K562 (cell line): ENCODE results near the gene MAPK13. TPM values are rescaled to one million over a fixed set of nuclear protein-coding genes. Genes with fewer than 3 reads are reported as not detected.
A peak's percentile ranks its signal among the peaks of the same experiment; 100 is the strongest.

Source experiments
- CBX1 ChIP-seq: sonication (generic); IDR thresholded peaks from 2 replicates; pipeline ENCODE4 v1.6.1; 2016; ENCODE audit warnings: antibody characterized with exemption, low read depth, mild to moderate bottlenecking
- CBX3 ChIP-seq, 2 experiments: IDR thresholded peaks; 1 replicate in 1 of 2; 2 replicates in 1 of 2; pipeline ENCODE4 v1.6.1; 2012; ENCODE audit warnings: inconsistent platforms in 2 of 2, low read length in 2 of 2, borderline replicate concordance in 1 of 2, control low read depth in 1 of 2
- DACH1 ChIP-seq: fragments of 450-650 bp; IDR thresholded peaks from 2 replicates; pipeline ENCODE4 v1.6.1; 2018; ENCODE audit not compliant: partially characterized antibody
- GTF2E2 ChIP-seq: fragments of 200-800 bp; sonication (Bioruptor generic); IDR thresholded peaks from 2 replicates; pipeline ENCODE4 v1.6.1; 2016; ENCODE audit warnings: missing genetic modification characterization, missing compliant biosample characterization
- NCOA1 ChIP-seq: fragments of 450-650 bp; IDR thresholded peaks from 2 replicates; pipeline ENCODE4 v1.6.1; 2016; ENCODE audit warnings: low read depth
- NELFE ChIP-seq: IDR thresholded peaks from 2 replicates; pipeline ENCODE4 v1.6.1; 2011; ENCODE audit warnings: mild to moderate bottlenecking; ENCODE audit not compliant: insufficient read depth, insufficient read length
- NR2C2 ChIP-seq, 2 experiments: fragments of 200-800 bp in 1 of 2; sonication (Bioruptor generic) in 1 of 2; sonication (generic) in 1 of 2; formaldehyde crosslinking in 1 of 2; IDR thresholded peaks; 2 replicates each; pipeline versions ENCODE4 v1.6.1 to v1.8.0; 2016 to 2022; ENCODE audit warnings: mild to moderate bottlenecking in 1 of 2, missing compliant biosample characterization in 1 of 2, missing genetic modification characterization in 1 of 2, missing genetic modification reagents in 1 of 2
- SMARCE1 ChIP-seq: fragments of 450-650 bp; IDR thresholded peaks from 2 replicates; pipeline ENCODE4 v1.7.1; 2016; ENCODE audit warnings: mild to moderate bottlenecking
- TAF1 ChIP-seq: IDR thresholded peaks from 2 replicates; pipeline ENCODE4 v1.6.1; 2011; ENCODE audit warnings: mild to moderate bottlenecking, low read length, moderate library complexity; ENCODE audit not compliant: insufficient read depth, control insufficient read depth, severe bottlenecking; ENCODE audit errors: extremely low read depth
- TBP ChIP-seq: optimal IDR thresholded peaks from 2 replicates; pipeline ENCODE3; 2011; ENCODE audit warnings: low read depth, low read length, improper control_type of control experiment
- polyA plus RNA-seq, 8 experiments: library from polyadenylated mRNA; depleted of rRNA in 4 of 8; stranded (reverse) in 5 of 8; unstranded in 3 of 8; fragments of >200 nt; fragmentation: Nextera tagmentation in 2 of 8; fragmentation: Illumina TruSeq in 1 of 8; extraction: Ambion mirVana in 2 of 8; extraction: Trizol in 1 of 8; gene quantifications; 2 replicates each; pipeline versions ENCODE4 v1.2.1 to v1.2.3, GENCODE V29; 2011 to 2014; ENCODE audit warnings: inconsistent platforms in 1 of 8, missing spikeins in 1 of 8
- total RNA-seq, 7 experiments: library from RNA; depleted of rRNA in 6 of 7; stranded (reverse); fragments of >200 nt in 6 of 7; fragmentation: Illumina TruSeq in 2 of 7; extraction: Trizol in 2 of 7; gene quantifications; 2 replicates each; pipeline versions ENCODE4 v1.2.1 to v1.2.3, GENCODE V29; 2011 to 2021; ENCODE audit warnings: low replicate concordance in 1 of 7
- TF ChIP-seq, protein P1 (sequence below), 2 experiments: fragments of 450-650 bp; IDR thresholded peaks; 2 replicates each; pipeline ENCODE4 v1.6.1; 2018; ENCODE audit warnings: mild to moderate bottlenecking in 2 of 2, low read depth in 1 of 2; ENCODE audit not compliant: partially characterized antibody in 2 of 2
- TF ChIP-seq, protein P2 (sequence below): fragments of 200-400 bp; formaldehyde crosslinking; IDR thresholded peaks from 2 replicates; pipeline ENCODE4 v1.6.1; 2017; ENCODE audit warnings: mild to moderate bottlenecking, low read depth, low read length, moderate library complexity
- TF ChIP-seq, protein P3 (sequence below), 2 experiments: fragments of 450-650 bp in 1 of 2; IDR thresholded peaks; 2 replicates each; pipeline ENCODE4 v1.6.1; 2011 to 2017; ENCODE audit warnings: low read depth in 2 of 2, antibody characterized with exemption in 1 of 2, borderline replicate concordance in 1 of 2, low read length in 1 of 2, mild to moderate bottlenecking in 1 of 2, mixed read lengths in 1 of 2; ENCODE audit not compliant: control insufficient read depth in 1 of 2
- TF ChIP-seq, protein P4 (sequence below), 2 experiments: fragments of 200-800 bp in 1 of 2; sonication (Bioruptor generic) in 1 of 2; sonication (generic) in 1 of 2; formaldehyde crosslinking in 1 of 2; IDR thresholded peaks in 1 of 2; conservative IDR thresholded peaks in 1 of 2; 2 replicates each; pipeline versions ENCODE4 v1.5.0 to v1.6.1; 2016 to 2020; ENCODE audit warnings: missing compliant biosample characterization in 1 of 2, missing genetic modification characterization in 1 of 2, missing genetic modification reagents in 1 of 2

MAPK13 gene
- total and polyA plus RNA-seq, 9 of the 15 experiments (the other 6 are each of a cell fraction or from before 2014, with no cell fraction given), result 0.03 to 2.3 (median 0.48) TPM; not detected in 1

DNA sequence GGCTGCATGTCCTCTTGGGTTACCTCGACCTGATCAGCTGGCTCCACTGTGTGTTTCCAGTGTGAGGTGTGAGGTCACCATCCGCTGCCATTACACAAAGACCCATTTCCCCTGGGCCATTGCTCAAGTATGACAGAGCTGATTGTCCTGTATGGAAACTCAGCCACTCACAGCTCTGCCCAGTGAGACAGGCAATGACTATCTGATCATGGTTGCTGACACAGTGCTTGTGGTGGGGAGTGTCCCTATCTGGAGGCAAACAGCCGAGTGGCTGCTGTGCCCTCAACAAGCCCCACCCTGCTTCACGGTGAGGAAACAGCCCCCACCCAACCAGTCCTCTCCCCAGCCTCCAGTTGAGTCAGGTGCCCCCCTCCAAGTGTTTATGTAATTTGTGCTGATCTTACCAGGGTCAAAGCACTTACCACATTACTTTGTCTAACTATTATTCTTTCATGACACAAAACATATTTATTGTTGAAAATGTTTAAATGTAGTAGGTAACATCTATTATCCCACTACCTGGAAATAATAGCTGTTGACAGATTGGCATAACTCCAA lies 11.7 kb upstream of the MAPK13 start (continued):
- TF ChIP-seq, protein P1, sequence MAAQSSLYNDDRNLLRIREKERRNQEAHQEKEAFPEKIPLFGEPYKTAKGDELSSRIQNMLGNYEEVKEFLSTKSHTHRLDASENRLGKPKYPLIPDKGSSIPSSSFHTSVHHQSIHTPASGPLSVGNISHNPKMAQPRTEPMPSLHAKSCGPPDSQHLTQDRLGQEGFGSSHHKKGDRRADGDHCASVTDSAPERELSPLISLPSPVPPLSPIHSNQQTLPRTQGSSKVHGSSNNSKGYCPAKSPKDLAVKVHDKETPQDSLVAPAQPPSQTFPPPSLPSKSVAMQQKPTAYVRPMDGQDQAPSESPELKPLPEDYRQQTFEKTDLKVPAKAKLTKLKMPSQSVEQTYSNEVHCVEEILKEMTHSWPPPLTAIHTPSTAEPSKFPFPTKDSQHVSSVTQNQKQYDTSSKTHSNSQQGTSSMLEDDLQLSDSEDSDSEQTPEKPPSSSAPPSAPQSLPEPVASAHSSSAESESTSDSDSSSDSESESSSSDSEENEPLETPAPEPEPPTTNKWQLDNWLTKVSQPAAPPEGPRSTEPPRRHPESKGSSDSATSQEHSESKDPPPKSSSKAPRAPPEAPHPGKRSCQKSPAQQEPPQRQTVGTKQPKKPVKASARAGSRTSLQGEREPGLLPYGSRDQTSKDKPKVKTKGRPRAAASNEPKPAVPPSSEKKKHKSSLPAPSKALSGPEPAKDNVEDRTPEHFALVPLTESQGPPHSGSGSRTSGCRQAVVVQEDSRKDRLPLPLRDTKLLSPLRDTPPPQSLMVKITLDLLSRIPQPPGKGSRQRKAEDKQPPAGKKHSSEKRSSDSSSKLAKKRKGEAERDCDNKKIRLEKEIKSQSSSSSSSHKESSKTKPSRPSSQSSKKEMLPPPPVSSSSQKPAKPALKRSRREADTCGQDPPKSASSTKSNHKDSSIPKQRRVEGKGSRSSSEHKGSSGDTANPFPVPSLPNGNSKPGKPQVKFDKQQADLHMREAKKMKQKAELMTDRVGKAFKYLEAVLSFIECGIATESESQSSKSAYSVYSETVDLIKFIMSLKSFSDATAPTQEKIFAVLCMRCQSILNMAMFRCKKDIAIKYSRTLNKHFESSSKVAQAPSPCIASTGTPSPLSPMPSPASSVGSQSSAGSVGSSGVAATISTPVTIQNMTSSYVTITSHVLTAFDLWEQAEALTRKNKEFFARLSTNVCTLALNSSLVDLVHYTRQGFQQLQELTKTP (IDR thresholded peaks at IDR 0.05; ENCODE audit: low read depth in 1 of 2, partially characterized antibody in 2 of 2), result peak in 1 of 2 experiments; percentile 65
- TF ChIP-seq GTF2E2 (tag) (0 out of 2 replicates have a peak, but pooled peaks have one; percentile 53), NR2C2 (CRISPR knock-in tag; IDR thresholded peaks at IDR 0.05) (peak; percentile 59; the same call in 1 of the 2 replicates), NR2C2 (tag; IDR thresholded peaks at IDR 0.05) (peak; percentile 86), TBP (peak; percentile 44), CBX1 (peak; percentile 52; the same call in 1 of the 2 replicates), NCOA1 (peak; percentile 95), TAF1 (peak; percentile 52), DACH1 (peak; percentile 95), CBX3 (IDR thresholded peaks at IDR 0.05; ENCODE audit: borderline replicate concordance in 1 of 2, low read length in 2 of 2) (peak in 1 of 2 experiments; percentile 91; a peak in 2 of 3 replicates), NELFE (no peak), SMARCE1 (peak; percentile 95)
- TF ChIP-seq, protein P2, sequence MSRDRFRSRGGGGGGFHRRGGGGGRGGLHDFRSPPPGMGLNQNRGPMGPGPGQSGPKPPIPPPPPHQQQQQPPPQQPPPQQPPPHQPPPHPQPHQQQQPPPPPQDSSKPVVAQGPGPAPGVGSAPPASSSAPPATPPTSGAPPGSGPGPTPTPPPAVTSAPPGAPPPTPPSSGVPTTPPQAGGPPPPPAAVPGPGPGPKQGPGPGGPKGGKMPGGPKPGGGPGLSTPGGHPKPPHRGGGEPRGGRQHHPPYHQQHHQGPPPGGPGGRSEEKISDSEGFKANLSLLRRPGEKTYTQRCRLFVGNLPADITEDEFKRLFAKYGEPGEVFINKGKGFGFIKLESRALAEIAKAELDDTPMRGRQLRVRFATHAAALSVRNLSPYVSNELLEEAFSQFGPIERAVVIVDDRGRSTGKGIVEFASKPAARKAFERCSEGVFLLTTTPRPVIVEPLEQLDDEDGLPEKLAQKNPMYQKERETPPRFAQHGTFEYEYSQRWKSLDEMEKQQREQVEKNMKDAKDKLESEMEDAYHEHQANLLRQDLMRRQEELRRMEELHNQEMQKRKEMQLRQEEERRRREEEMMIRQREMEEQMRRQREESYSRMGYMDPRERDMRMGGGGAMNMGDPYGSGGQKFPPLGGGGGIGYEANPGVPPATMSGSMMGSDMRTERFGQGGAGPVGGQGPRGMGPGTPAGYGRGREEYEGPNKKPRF, result no peak
- TF ChIP-seq, protein P3, sequence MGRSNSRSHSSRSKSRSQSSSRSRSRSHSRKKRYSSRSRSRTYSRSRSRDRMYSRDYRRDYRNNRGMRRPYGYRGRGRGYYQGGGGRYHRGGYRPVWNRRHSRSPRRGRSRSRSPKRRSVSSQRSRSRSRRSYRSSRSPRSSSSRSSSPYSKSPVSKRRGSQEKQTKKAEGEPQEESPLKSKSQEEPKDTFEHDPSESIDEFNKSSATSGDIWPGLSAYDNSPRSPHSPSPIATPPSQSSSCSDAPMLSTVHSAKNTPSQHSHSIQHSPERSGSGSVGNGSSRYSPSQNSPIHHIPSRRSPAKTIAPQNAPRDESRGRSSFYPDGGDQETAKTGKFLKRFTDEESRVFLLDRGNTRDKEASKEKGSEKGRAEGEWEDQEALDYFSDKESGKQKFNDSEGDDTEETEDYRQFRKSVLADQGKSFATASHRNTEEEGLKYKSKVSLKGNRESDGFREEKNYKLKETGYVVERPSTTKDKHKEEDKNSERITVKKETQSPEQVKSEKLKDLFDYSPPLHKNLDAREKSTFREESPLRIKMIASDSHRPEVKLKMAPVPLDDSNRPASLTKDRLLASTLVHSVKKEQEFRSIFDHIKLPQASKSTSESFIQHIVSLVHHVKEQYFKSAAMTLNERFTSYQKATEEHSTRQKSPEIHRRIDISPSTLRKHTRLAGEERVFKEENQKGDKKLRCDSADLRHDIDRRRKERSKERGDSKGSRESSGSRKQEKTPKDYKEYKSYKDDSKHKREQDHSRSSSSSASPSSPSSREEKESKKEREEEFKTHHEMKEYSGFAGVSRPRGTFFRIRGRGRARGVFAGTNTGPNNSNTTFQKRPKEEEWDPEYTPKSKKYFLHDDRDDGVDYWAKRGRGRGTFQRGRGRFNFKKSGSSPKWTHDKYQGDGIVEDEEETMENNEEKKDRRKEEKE (IDR thresholded peaks at IDR 0.05; ENCODE audit: borderline replicate concordance in 1 of 2, control insufficient read depth in 1 of 2, low read depth in 2 of 2, low read length in 1 of 2), result peak in 1 of 2 experiments; percentile 42; a peak in 1 of 4 replicates
- TF ChIP-seq, protein P4, sequence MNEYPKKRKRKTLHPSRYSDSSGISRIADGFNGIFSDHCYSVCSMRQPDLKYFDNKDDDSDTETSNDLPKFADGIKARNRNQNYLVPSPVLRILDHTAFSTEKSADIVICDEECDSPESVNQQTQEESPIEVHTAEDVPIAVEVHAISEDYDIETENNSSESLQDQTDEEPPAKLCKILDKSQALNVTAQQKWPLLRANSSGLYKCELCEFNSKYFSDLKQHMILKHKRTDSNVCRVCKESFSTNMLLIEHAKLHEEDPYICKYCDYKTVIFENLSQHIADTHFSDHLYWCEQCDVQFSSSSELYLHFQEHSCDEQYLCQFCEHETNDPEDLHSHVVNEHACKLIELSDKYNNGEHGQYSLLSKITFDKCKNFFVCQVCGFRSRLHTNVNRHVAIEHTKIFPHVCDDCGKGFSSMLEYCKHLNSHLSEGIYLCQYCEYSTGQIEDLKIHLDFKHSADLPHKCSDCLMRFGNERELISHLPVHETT (CRISPR knock-in tag; conservative IDR thresholded peaks at IDR 0.05 in 1 of 2, IDR thresholded peaks at IDR 0.05 in 1 of 2), result peak in 1 of 2 experiments; percentile 72; a peak in 2 of 4 replicates
